ENCODE results near the gene TPCN1. TPM values are rescaled to one million over a fixed set of nuclear protein-coding genes. Genes with fewer than 3 reads are reported as not detected.
A peak's percentile ranks its signal among the peaks of the same experiment; 100 is the strongest.

TPCN1 gene
- total RNA-seq, 1 experiment from 2014 or later = 13.5 TPM

DNA sequence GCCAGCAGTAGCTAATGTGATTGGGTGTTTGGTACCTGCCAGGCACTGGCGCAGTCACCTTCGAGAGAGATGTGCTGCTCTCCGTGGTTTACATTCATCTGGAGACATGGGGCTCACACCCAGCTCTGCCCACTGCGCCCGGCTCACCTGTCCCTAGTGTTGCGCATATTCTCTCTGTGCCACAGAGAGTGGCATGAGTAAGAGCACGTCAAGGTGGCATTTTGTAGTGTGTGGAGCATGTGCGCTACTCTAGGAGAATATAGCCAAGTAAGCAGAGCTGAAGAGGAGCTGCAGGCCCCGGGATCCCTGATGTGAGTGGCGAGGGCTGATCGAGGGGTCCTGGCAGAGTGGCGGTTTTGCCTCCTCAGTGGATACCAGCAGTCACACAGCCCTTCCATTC, 46.9 kb downstream of the TPCN1 start:
- WGBS (ENCODE audit: extremely low coverage, insufficient read length, low lambda C conversion rate) = no CpG with 5 or more reads among the region's 12 CpGs
- DNase-seq = no peak

More for the DNA sequence above, 46.9 kb downstream of the TPCN1 start:
- Histone ChIP-seq H3K23ac (ENCODE audit: insufficient read length, low read depth, low read length) (no peak overlapping the region), H3K27ac (ENCODE audit: insufficient read length, low read depth, low read length) (no peak overlapping the region), H2AK5ac (ENCODE audit: insufficient read length, low read length) (no peak overlapping the region), H3K9ac (ENCODE audit: extremely low read depth, insufficient read length, low read length) (no peak overlapping the region), H3K56ac (ENCODE audit: insufficient read length, low read depth, low read length) (no peak overlapping the region), H4K20me1 (ENCODE audit: control insufficient read depth, insufficient read depth, insufficient read length) (no peaks in the 10 kb centered on the region), H3K14ac (ENCODE audit: insufficient read depth, low read length) (no peak overlapping the region), H3K79me1 (ENCODE audit: insufficient read depth, low read depth, low read length, poor library complexity, severe bottlenecking) (no peaks in the 10 kb centered on the region), H4K91ac (ENCODE audit: insufficient read length, low read depth, low read length) (no peak overlapping the region), H2BK12ac (ENCODE audit: insufficient read length, low read depth, low read length) (no peak overlapping the region), H2BK15ac (ENCODE audit: low read depth, low read length) (no peak overlapping the region), H3K9me3 (ENCODE audit: control insufficient read depth, low read depth, low read length) (no peaks in the 10 kb centered on the region), H3T11ph (ENCODE audit: low read length) (no peak overlapping the region), H3K18ac (ENCODE audit: insufficient read length, low read depth, low read length) (no peak overlapping the region), H2AFZ (ENCODE audit: low read length) (no peak overlapping the region), H2BK120ac (ENCODE audit: low read depth, low read length, poor library complexity, severe bottlenecking) (no peak overlapping the region), H3K4me1 (ENCODE audit: insufficient read depth, low read length) (no peaks in the 10 kb centered on the region), H2BK20ac (ENCODE audit: low read depth, low read length, poor library complexity, severe bottlenecking) (no peak overlapping the region), H3K4ac (ENCODE audit: low read depth, low read length) (no peak overlapping the region), H3K4me2 (ENCODE audit: insufficient read depth, insufficient read length, low read length) (no peak overlapping the region), H3K27me3 (ENCODE audit: insufficient read depth, low read length) (no peaks in the 10 kb centered on the region), H4K8ac (replicated peaks; ENCODE audit: insufficient read length, low read depth, low read length) (no peak overlapping the region), H3K23me2 (ENCODE audit: insufficient read length, low read depth, low read length, poor library complexity, severe bottlenecking) (no peaks in the 10 kb centered on the region), H4K5ac (ENCODE audit: insufficient read length, low read depth, low read length) (no peak overlapping the region), H2BK5ac (ENCODE audit: insufficient read length, low read length) (no peak overlapping the region), H3K79me2 (ENCODE audit: insufficient read depth, low read length) (no peaks in the 10 kb centered on the region)
- Mint-ChIP-seq H3K27ac (peak overlapping the region in 2 of 3 experiments; percentile 55 to 71; a peak in 2 of 7 replicates), H3K27me3 (ENCODE audit: low read depth) (no peaks in the 10 kb centered on the region), H3K9me3 (no peaks in the 10 kb centered on the region), H3K36me3 (ENCODE audit: insufficient read depth in 1 of 3, low read depth in 3 of 3) (peaks cover 3 to 22% (median 15%) of the 10 kb centered on the region in 3 experiments; a peak in 5 of 7 replicates), H3K4me1 (peaks cover 6 to 11% of the 10 kb centered on the region in 2 experiments), H3K4me3 (no peak overlapping the region)
- TF ChIP-seq, protein P1, sequence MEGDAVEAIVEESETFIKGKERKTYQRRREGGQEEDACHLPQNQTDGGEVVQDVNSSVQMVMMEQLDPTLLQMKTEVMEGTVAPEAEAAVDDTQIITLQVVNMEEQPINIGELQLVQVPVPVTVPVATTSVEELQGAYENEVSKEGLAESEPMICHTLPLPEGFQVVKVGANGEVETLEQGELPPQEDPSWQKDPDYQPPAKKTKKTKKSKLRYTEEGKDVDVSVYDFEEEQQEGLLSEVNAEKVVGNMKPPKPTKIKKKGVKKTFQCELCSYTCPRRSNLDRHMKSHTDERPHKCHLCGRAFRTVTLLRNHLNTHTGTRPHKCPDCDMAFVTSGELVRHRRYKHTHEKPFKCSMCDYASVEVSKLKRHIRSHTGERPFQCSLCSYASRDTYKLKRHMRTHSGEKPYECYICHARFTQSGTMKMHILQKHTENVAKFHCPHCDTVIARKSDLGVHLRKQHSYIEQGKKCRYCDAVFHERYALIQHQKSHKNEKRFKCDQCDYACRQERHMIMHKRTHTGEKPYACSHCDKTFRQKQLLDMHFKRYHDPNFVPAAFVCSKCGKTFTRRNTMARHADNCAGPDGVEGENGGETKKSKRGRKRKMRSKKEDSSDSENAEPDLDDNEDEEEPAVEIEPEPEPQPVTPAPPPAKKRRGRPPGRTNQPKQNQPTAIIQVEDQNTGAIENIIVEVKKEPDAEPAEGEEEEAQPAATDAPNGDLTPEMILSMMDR (conservative IDR thresholded peaks at IDR 0.05) = no peak

Data from H9 (cell line).